HG02970 (cell line): ENCODE data around the gene TSN.
"Not testable (repeated sequence)": the region's sequence is repeated elsewhere in the genome, so short reads cannot be mapped to it uniquely, and the experiment has no call there.

Experiments
- ATAC-seq: cut with Tn5 transposase; IDR thresholded peaks from one replicate; pipeline ENCODE4 v1.9.1; 2021; ENCODE audit warnings: mild to moderate bottlenecking, moderate library complexity, moderate number of reproducible peaks; ENCODE audit not compliant: unreplicated experiment, low FRiP score

TSN gene

GRCh38 chr2:121755237-121756111 lies at the start of gene TSN:
Gene TSN, plus strand, starts transcription at chr2:121755651. Its CDS starts 129 bp downstream, at chr2:121755780.
- peak; percentile 99 for ATAC-seq

- no peak for ATAC-seq
These were observed 49.5 kb upstream of the TSN start for GRCh38 chr2:121705958-121706357.

GRCh38 chr2:121707344-121707919 lies 48.0 kb upstream of the TSN start:
- ATAC-seq, result no peak

DNA sequence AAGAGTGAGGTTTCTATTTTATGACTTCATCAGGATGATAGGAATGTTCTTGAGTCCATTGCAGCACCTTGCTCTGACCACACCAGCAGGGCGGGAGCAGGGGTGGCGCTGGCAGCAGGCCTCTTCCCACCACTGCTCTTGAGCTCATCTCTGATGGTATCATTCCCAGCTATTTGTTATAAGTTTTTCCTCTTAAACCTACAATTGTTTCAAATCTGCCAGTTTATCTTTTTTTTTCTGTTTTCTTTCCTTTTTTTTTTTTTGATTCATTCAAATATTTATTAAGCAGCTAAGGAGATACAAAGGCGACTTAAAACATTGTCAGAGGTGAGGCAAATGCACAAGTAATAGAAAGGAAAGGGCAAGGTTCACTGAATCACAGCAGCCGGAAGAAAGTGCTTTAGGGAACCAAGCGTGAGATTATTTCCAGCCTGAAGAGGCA lies 47.5 kb upstream of the TSN start:
- no peak for ATAC-seq

DNA sequence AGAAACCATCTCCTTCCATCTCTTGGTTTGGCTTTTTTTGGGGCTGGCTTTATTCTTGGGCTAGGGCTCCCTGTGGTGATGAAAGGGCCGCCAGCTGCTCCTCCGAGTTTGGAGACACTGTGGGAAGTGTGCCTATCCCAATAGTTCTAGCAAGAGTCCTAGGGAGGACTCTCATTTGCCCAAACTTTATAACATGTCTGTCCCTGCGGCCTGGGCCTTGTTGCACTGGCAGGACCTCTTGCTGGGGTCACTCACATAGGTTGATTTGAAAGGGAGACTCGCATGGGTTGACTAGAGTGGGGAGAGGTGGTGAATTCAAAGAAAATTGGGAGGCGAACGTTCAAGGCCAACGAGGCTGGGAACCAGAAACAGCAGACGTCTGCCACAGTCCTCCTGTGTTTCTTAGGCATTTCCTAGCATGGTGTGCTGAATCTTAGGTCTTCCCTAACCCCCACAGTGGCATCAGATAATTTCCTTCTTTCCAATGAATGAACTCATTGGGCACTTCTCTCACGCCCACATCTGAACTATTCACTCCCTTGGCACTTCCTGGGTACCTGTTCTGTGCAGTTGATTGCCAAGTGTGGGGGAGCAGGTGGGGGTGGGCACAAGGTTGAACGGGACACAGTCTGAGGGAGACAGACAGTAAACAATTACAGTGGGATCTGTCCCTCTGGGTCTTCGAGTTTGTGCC lies 45.5 kb upstream of the TSN start:
- no peak for ATAC-seq

GRCh38 chr2:121710470-121711170 lies 44.8 kb upstream of the TSN start:
- no peak for ATAC-seq

- ATAC-seq, result not testable (repeated sequence)
These were observed 44.0 kb upstream of the TSN start for GRCh38 chr2:121711481-121711880.

GRCh38 chr2:121716126-121716525 lies 39.3 kb upstream of the TSN start:
- no peak for ATAC-seq

GRCh38 chr2:121717529-121717928 lies 37.9 kb upstream of the TSN start:
- no peak for ATAC-seq

DNA sequence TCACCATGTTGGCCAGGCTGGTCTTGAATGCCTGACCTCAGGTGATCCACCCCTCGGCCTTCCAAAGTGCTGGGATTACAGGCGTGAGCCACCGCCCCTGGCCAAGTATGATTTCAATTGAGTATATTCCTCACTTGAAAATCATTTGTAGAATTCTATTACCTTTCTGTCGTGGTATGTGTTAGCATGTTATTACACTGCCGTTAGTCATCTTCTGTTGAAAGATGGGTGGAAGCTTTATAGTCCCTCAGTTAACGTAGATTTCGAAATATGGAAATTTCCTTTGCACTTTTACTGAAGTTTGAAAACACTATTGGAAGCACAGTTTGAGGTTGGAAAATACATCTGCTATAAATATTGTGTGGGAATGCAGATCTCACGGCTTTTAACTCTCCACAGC lies 33.5 kb upstream of the TSN start:
- ATAC-seq, result no peak

- ATAC-seq, result no peak
These were observed 33.0 kb upstream of the TSN start for GRCh38 chr2:121722479-121722878.

- no peak for ATAC-seq
These were observed 32.1 kb upstream of the TSN start for GRCh38 chr2:121723316-121723715.

DNA sequence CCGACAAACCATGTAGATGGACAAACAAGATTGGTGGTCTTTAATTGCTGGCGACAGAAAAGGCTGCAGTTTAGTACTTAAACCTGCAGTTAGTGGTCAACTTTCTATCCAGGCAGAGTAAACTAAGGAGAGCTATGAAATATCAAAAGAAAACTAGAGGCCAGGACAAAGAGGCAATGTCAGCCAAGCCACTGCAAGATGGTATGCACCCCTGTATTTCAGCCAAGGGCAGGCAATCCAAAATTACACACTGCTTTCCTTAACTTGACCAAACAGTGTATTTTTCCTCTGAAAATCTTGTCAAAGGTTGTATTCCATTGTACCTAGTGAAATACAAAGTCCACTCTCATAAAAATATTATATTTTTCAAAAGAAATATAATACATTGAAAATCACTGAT lies 28.1 kb upstream of the TSN start:
- ATAC-seq, result no peak

DNA sequence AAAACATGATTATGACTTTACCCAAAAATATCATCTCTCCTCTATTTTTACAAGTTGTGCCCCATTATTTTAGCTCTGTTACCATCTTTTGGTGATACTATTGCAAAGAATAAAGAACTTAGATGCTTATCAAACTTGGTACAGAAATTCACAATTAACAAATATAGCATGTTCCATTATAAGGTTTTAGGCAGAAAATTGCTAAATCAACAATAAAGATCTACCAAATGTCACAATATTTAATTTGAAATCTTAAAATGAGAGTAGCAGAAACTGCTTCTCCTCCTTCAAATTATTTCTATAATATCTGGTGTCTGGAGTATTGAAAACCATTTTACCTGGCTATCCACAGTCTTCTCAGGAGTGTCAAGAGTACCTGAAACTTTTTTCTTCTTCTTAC lies 27.5 kb upstream of the TSN start:
- ATAC-seq, result no peak

GRCh38 chr2:121731366-121731765 lies 24.1 kb upstream of the TSN start:
- no peak for ATAC-seq

- not testable (repeated sequence) for ATAC-seq
These were observed 20.9 kb upstream of the TSN start for GRCh38 chr2:121734544-121734943.

- no peak for ATAC-seq
These were observed 19.9 kb upstream of the TSN start for GRCh38 chr2:121735518-121736074.

GRCh38 chr2:121736140-121736461 lies 19.4 kb upstream of the TSN start:
- no peak for ATAC-seq

DNA sequence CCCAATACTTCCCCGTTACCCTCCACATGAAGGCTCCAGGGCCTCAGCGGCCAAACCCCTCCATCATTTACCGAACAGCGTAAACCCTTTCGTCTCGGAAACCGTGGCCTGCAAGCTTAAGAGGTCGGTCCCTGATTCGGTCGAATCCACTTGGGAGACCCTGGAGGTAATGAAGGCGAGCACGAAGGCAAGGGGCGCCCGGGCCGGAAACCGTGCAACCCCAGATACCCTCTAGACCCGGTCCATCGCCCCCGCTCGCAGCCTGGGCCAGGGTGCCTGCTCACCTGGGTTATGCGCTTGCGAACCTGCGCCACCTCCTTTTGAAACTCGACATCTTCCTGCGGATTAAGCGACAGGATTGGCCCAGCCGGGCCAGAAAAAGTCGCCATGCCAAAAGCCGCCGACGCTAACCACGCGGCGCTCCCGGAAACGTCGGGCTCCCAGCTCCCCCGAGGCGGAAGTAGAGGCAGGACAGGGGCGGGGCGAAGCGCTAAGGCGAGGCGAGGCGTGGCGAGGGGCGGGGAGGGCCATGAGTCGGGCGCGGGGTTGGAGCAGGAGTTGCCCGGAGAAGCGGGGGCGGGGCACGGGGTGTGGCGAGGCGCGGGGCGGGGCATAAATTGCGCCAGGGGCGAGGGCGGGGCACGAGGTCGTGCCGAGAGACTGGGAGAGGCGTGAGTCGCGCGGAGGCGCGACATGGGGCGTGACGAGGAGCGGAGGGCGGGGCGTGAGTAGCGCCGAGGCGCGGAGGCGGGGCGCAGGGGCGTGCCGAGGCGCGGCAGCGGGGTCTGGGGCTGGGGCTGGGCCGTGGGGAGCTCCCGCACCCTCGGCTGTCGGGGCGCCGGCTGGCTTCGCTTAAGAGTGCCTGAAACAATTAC lies 18.8 kb upstream of the TSN start, which contains the start of gene NIFK:
Gene NIFK, minus strand, starts transcription at position 414 of the 875 bp plus-strand sequence. Its CDS starts 25 bp downstream, at position 389.
- peak; percentile 91 for ATAC-seq
